ENCODE data around the gene HDAC4. TPM values are rescaled to one million over a fixed set of nuclear protein-coding genes. Genes with fewer than 3 reads are reported as not detected.

The HDAC4 gene
- total RNA-seq, 1 donor from 2014 or later: 65.7 TPM

DNA sequence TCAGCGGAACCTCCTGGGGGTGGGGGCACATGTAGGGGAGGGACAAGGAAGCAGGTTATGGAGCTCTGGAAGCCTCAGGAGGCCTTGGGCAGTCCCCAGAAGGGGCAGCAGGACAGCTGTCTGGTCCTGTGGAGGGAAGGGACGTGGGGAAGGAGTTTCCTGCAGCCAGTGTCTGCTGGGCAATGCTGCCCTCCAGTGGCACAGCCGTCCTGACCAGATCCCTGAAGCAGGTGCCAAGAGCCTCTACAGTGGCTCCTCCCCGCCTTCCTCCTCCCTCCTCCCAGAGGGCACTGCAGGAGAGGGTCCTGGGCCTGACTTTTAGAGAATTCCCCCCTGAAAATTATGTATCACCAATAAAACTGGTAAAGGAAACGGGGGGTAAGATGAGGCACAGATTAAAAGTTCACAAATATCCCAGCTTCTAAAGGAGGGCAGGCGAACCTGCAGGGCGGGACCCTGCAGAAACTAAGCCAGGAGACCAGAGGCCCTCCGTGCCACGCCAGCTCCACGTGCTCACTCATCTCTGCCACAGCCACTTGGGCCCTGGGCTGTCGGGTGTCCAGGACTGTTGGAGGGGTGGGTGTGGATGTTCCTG is 294.4 kb downstream of the HDAC4 start:
- Histone ChIP-seq H3K4me1 (peaks cover 0 to 7% of the 10 kb centered on the region in 2 donors), H3K27me3 (no peaks in the 10 kb centered on the region), H3K27ac (no peak overlapping the region), H3K36me3 (peaks cover 34 to 68% of the 10 kb centered on the region in 2 donors), H3K9me3 (no peaks in the 10 kb centered on the region), H3K4me3 (no peak overlapping the region)
- intact Hi-C loops (cut with DNase I): no loop called here
- TF ChIP-seq, protein P1, sequence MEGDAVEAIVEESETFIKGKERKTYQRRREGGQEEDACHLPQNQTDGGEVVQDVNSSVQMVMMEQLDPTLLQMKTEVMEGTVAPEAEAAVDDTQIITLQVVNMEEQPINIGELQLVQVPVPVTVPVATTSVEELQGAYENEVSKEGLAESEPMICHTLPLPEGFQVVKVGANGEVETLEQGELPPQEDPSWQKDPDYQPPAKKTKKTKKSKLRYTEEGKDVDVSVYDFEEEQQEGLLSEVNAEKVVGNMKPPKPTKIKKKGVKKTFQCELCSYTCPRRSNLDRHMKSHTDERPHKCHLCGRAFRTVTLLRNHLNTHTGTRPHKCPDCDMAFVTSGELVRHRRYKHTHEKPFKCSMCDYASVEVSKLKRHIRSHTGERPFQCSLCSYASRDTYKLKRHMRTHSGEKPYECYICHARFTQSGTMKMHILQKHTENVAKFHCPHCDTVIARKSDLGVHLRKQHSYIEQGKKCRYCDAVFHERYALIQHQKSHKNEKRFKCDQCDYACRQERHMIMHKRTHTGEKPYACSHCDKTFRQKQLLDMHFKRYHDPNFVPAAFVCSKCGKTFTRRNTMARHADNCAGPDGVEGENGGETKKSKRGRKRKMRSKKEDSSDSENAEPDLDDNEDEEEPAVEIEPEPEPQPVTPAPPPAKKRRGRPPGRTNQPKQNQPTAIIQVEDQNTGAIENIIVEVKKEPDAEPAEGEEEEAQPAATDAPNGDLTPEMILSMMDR (IDR thresholded peaks at IDR 0.05): peak; percentile 8 to 40 (median 28)
- DNase-seq (ENCODE audit: low spot score in 2 of 2): no peak

GRCh38 chr2:239105234-239105633 is 295.6 kb downstream of the HDAC4 start:
- Histone ChIP-seq H3K9me3 (no peaks in the 10 kb centered on the region), H3K4me1 (peaks cover 0 to 7% of the 10 kb centered on the region in 2 donors), H3K27ac (no peak overlapping the region), H3K27me3 (no peaks in the 10 kb centered on the region), H3K4me3 (no peak overlapping the region), H3K36me3 (peaks cover 36 to 69% of the 10 kb centered on the region in 2 donors)
- intact Hi-C loops (cut with DNase I): no loop called here
- TF ChIP-seq, protein P1 (IDR thresholded peaks at IDR 0.05): no peak
- DNase-seq (ENCODE audit: low spot score in 2 of 2): no peak

DNA sequence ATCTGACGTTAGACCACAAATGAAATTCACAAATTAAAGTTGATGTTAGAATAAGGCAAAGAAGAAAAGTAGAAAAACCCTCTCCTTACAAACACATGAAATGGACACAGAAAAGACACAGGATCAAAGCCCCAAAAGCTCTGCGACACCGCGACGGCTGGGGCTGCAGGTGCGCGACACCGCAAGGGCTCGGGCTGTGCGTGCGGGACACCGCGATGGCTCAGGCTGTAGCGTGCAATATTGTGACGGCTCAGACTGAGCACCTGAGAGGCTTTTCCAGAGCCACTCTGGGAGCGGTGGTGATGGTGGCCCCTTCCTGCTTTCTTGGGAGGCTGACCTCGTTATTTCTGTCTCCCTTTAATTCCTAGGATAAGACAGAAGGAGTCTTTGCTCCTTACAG is 296.0 kb downstream of the HDAC4 start:
- Histone ChIP-seq H3K27me3 (no peaks in the 10 kb centered on the region), H3K4me3 (no peak overlapping the region), H3K27ac (no peak overlapping the region), H3K9me3 (no peaks in the 10 kb centered on the region), H3K36me3 (peaks cover 39 to 74% of the 10 kb centered on the region in 2 donors), H3K4me1 (peaks cover 0 to 7% of the 10 kb centered on the region in 2 donors)
- TF ChIP-seq, protein P1 (IDR thresholded peaks at IDR 0.05): no peak
- no peak for DNase-seq (ENCODE audit: low spot score in 2 of 2)
- intact Hi-C loops (cut with DNase I): no loop called here

GRCh38 chr2:239103125-239104098 is 297.4 kb downstream of the HDAC4 start:
- Histone ChIP-seq H3K27me3 (no peaks in the 10 kb centered on the region), H3K4me1 (peaks cover 0 to 7% of the 10 kb centered on the region in 2 donors), H3K36me3 (peaks cover 27 to 74% of the 10 kb centered on the region in 2 donors), H3K4me3 (no peak overlapping the region), H3K9me3 (no peaks in the 10 kb centered on the region), H3K27ac (peak overlapping the region; percentile 6 to 48)
- TF ChIP-seq, protein P1 (IDR thresholded peaks at IDR 0.05): no peak
- DNase-seq (ENCODE audit: low spot score in 2 of 2): no peak
- intact Hi-C loops (cut with DNase I): no loop called here

DNA sequence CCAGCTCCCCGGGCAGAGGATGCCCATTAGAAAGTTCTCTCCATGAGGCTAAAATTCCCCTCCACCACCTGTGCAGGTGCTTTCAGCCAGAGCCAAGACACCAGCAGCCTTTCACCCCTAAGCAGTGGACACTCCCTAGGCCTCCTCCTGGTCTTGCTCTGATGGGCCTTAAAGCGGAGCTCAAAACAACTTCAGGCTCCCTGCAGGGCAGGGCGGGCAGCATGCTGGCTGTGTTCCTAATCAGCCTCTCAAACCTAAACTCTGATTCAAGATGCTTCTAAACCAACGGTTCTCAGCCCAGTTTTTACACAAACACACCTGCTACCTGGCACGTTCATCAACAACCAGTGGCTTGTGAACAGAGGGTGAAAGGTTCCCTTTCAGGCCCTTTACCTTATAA is 298.6 kb downstream of the HDAC4 start:
- H3K9me3 ChIP-seq: no peaks in the 10 kb centered on the region
- TF ChIP-seq, protein P1 (IDR thresholded peaks at IDR 0.05): no peak
- intact Hi-C loops (cut with DNase I): no loop called here
- DNase-seq (ENCODE audit: low spot score in 2 of 2): no peak
- H3K27ac ChIP-seq: no peak overlapping the region
- H3K4me1 ChIP-seq: peaks cover 0 to 7% of the 10 kb centered on the region in 2 donors
- no peaks in the 10 kb centered on the region for H3K27me3 ChIP-seq
- no peak overlapping the region for H3K4me3 ChIP-seq
- peaks cover 21 to 63% of the 10 kb centered on the region in 2 donors for H3K36me3 ChIP-seq
